ENCODE results near the gene NDRG2. TPM values are rescaled to one million over a fixed set of nuclear protein-coding genes. Genes with fewer than 3 reads are reported as not detected.
"Not testable (repeated sequence)": the region's sequence is repeated elsewhere in the genome, so short reads cannot be mapped to it uniquely, and the experiment has no call there.

The NDRG2 gene
- total and polyA plus RNA-seq, 8 donors: 25.6 to 158 (median 131) TPM

DNA sequence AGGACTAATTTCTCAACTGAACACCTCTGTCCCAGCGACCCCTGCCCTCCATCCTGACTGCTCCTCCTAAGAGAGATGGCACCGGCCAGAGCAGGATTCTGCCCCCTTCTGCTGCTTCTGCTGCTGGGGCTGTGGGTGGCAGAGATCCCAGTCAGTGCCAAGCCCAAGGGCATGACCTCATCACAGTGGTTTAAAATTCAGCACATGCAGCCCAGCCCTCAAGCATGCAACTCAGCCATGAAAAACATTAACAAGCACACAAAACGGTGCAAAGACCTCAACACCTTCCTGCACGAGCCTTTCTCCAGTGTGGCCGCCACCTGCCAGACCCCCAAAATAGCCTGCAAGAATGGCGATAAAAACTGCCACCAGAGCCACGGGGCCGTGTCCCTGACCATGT lies 18.1 kb upstream of the NDRG2 start:
- intact Hi-C loops (cut with DNase I): no loop called here
- no peak for DNase-seq
- no peaks in the 10 kb centered on the region for H3K36me3 ChIP-seq
- peaks cover 0 to 5% of the 10 kb centered on the region in 2 donors for H3K27me3 ChIP-seq
- H3K4me3 ChIP-seq: no peak overlapping the region
- H3K9me3 ChIP-seq: no peaks in the 10 kb centered on the region
- peaks cover 24 to 31% of the 10 kb centered on the region in 2 donors for H3K4me1 ChIP-seq
- ATAC-seq: no peak
- no peak for TF ChIP-seq CTCF (IDR thresholded peaks at IDR 0.05)
- H3K27ac ChIP-seq: no peak overlapping the region

- intact Hi-C loops (cut with DNase I): loop anchor here in 1 of 2 donors (2.0 kb wide), 1 partner anchor 27 kb away; no protein-coding TSS in a partner anchor
- Histone ChIP-seq H3K9me3 (no peaks in the 10 kb centered on the region), H3K4me3 (no peak within 1 kb of the TSS), H3K36me3 (no peaks in the 10 kb centered on the region), H3K27ac (no peak within 1 kb of the TSS), H3K27me3 (peaks cover 0 to 5% of the 10 kb centered on the region in 2 donors), H3K4me1 (peaks cover 24 to 31% of the 10 kb centered on the region in 2 donors)
- ATAC-seq: no peak
- no peak for TF ChIP-seq CTCF (IDR thresholded peaks at IDR 0.05)
- no peak for DNase-seq
Measured at GRCh38 chr14:21041676-21042433, 17.0 kb upstream of the NDRG2 start, which contains the start of gene RNASE7. Gene RNASE7, plus strand, starts transcription at chr14:21042362. Its CDS starts 631 bp downstream, at chr14:21042993.

DNA sequence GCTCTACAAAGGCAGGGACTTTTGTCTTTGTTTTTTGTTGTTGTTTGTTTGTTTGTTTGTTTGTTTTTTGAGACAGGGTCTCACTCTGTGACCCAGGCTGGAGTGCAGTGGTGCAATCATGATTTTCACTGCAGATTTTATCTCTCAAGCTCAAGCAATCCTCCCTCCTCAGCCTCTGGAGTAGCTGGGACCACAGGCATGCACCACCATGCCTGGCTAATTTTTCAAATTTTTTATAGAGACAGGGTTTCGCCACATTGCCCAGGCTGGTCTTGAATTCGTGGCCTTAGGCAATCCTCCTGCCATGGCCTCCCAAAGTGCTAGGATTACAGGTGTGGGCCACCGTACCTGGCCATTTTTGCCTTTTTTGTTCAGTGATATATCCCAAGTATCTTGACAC lies 16.1 kb upstream of the NDRG2 start:
- ATAC-seq, H3K4me3 ChIP-seq, H3K9me3 ChIP-seq, H3K27ac ChIP-seq, H3K36me3 ChIP-seq, H3K27me3 ChIP-seq, DNase-seq: not testable (repeated sequence)
- peaks cover 24 to 31% of the 10 kb centered on the region in 2 donors for H3K4me1 ChIP-seq
- intact Hi-C loops (cut with DNase I): loop anchor here in 1 of 2 donors (2.0 kb wide), 1 partner anchor 26 kb away; no protein-coding TSS in a partner anchor

- H3K4me1 ChIP-seq: peaks cover 24 to 31% of the 10 kb centered on the region in 2 donors
- ATAC-seq (no peak), DNase-seq (no peak)
- TF ChIP-seq CTCF (IDR thresholded peaks at IDR 0.05): peak in 1 of 2 donors; percentile 6
- H3K9me3 ChIP-seq: no peaks in the 10 kb centered on the region
- no peaks in the 10 kb centered on the region for H3K36me3 ChIP-seq
- H3K27ac ChIP-seq: no peak overlapping the region
- peaks cover 0 to 5% of the 10 kb centered on the region in 2 donors for H3K27me3 ChIP-seq
- H3K4me3 ChIP-seq: no peak overlapping the region
- intact Hi-C loops (cut with DNase I): loop anchor here in 1 of 2 donors (2.0 kb wide), 1 partner anchor 26 kb away; no protein-coding TSS in a partner anchor
Measured at GRCh38 chr14:21040370-21040925, 15.6 kb upstream of the NDRG2 start.

GRCh38 chr14:21039585-21040369 lies 14.9 kb upstream of the NDRG2 start:
- DNase-seq (peak in 2 of 4 donors; percentile 59 to 81), ATAC-seq (peak; percentile 71)
- no peaks in the 10 kb centered on the region for H3K36me3 ChIP-seq
- peaks cover 24 to 31% of the 10 kb centered on the region in 2 donors for H3K4me1 ChIP-seq
- peak; percentile 42 to 46 for TF ChIP-seq CTCF (IDR thresholded peaks at IDR 0.05)
- H3K27me3 ChIP-seq: peaks cover 0 to 5% of the 10 kb centered on the region in 2 donors
- peak overlapping the region; percentile 60 to 69 for H3K27ac ChIP-seq
- no peak overlapping the region for H3K4me3 ChIP-seq
- intact Hi-C loops (cut with DNase I): loop anchor here in 1 of 2 donors (2.0 kb wide), 1 partner anchor 25 kb away; no protein-coding TSS in a partner anchor
- no peaks in the 10 kb centered on the region for H3K9me3 ChIP-seq
